Ascending aorta (tissue), 2 donors: ENCODE data around the gene ENOX1. TPM values are rescaled to one million over a fixed set of nuclear protein-coding genes. Genes with fewer than 3 reads are reported as not detected.

Experiments
- DNase-seq, 2 donors: peaks; one replicate each; pipeline ENCODE4 v3.0.0-alpha.2; 2019; ENCODE audit warnings: low spot score in 2 of 2
- H3K27ac ChIP-seq, 2 donors: fragments of 200-600 bp; sonication (generic); one replicate each; pipeline ENCODE4 v1.5.1; 2016 to 2017; ENCODE audit warnings: mild to moderate bottlenecking in 1 of 2
- H3K27me3 ChIP-seq: fragments of 200-600 bp; sonication (generic); one replicate; pipeline ENCODE4 v1.5.1; 2017
- H3K36me3 ChIP-seq, 2 donors: fragments of 200-600 bp; sonication (generic); one replicate each; pipeline ENCODE4 v1.5.1; 2016
- H3K4me1 ChIP-seq, 2 donors: fragments of 200-600 bp; sonication (generic); one replicate each; pipeline ENCODE4 v1.5.1; 2016 to 2017; ENCODE audit warnings: mild to moderate bottlenecking in 1 of 2
- H3K4me3 ChIP-seq, 2 donors: fragments of 200-600 bp; sonication (generic); one replicate each; pipeline ENCODE4 v1.5.1; 2016 to 2017; ENCODE audit warnings: mild to moderate bottlenecking in 1 of 2
- H3K9me3 ChIP-seq, 2 donors: fragments of 200-600 bp; sonication (generic); one replicate each; pipeline ENCODE4 v1.5.1; 2016
- intact Hi-C: fragments of 100-400 bp; cut with DNase I; formaldehyde crosslinking; loops from one replicate; pipeline ENCODE4 v1.15.1; 2023
- total RNA-seq: library from RNA; depleted of rRNA; stranded (reverse); fragments of >200 nt; gene quantifications from one replicate; pipeline ENCODE4 v1.1.0, GENCODE V29; 2016
- TF ChIP-seq, protein P1 (sequence below), 3 experiments: fragments of 200-600 bp in 2 of 3; fragments of 450-650 bp in 1 of 3; sonication (generic) in 2 of 3; IDR thresholded peaks; one replicate each; pipeline ENCODE4 v1.5.1; 2016 to 2019; ENCODE audit warnings: antibody characterized with exemption in 3 of 3, mild to moderate bottlenecking in 1 of 3, moderate library complexity in 1 of 3

The ENOX1 gene
- total RNA-seq, 1 donor from 2014 or later = 0.21 TPM

DNA sequence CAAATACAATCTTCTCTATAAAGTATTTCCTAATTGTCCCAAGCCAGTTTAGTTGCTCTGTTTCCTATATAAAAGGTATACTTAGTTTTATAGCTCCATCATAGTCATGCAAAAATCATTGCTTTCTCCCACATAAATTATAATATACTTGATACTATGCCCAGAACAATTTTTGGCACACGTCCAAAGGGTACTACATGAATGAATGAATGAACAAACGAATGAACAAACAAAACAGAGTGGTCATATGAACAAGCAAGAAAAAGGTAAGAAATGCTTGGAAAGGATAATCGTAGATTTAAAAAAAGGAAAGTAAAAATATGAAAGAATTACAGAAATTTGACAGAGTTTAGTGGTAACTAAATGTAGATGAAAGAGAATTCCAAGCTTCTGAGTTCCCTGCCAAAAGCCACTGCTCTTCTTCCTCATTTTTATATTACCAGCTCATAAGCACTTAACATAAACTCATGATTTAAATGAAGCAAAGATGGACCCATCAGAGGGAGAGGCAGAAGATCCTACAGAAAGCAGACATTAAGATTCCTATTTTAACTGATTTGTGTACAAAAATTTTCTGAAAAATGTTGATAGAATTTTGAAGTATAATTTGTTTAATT is 123.2 kb downstream of the ENOX1 start:
- Histone ChIP-seq H3K4me3 (no peak overlapping the region), H3K27me3 (no peaks in the 10 kb centered on the region), H3K4me1 (no peaks in the 10 kb centered on the region), H3K36me3 (no peaks in the 10 kb centered on the region), H3K27ac (no peak overlapping the region), H3K9me3 (no peaks in the 10 kb centered on the region)
- DNase-seq = no peak
- TF ChIP-seq, protein P1, sequence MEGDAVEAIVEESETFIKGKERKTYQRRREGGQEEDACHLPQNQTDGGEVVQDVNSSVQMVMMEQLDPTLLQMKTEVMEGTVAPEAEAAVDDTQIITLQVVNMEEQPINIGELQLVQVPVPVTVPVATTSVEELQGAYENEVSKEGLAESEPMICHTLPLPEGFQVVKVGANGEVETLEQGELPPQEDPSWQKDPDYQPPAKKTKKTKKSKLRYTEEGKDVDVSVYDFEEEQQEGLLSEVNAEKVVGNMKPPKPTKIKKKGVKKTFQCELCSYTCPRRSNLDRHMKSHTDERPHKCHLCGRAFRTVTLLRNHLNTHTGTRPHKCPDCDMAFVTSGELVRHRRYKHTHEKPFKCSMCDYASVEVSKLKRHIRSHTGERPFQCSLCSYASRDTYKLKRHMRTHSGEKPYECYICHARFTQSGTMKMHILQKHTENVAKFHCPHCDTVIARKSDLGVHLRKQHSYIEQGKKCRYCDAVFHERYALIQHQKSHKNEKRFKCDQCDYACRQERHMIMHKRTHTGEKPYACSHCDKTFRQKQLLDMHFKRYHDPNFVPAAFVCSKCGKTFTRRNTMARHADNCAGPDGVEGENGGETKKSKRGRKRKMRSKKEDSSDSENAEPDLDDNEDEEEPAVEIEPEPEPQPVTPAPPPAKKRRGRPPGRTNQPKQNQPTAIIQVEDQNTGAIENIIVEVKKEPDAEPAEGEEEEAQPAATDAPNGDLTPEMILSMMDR (IDR thresholded peaks at IDR 0.05) = no peak
- intact Hi-C loops = no loop called here

DNA sequence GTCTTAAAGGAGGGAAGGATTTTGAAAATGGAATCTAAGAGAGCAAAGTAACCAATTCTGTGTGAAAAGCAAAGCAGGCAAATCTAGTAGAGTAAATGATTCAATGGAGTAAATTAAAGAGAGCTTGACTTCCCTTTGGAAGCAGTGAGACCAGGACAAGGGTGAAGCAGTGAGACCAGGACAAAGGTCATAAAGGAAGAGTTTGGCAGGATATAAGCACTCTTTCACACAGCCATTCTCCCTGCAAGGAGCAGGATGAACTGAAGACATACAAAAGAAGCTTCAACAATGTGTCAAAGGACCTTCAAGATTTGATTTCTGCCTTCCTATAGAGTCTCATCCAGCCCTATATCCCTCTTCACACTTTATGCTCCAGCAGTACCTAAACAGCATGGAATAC is 123.8 kb downstream of the ENOX1 start:
- H3K27ac ChIP-seq = no peak overlapping the region
- H3K9me3 ChIP-seq = no peaks in the 10 kb centered on the region
- TF ChIP-seq, protein P1 (IDR thresholded peaks at IDR 0.05) = no peak
- no peak overlapping the region for H3K4me3 ChIP-seq
- no peaks in the 10 kb centered on the region for H3K27me3 ChIP-seq
- no peaks in the 10 kb centered on the region for H3K36me3 ChIP-seq
- H3K4me1 ChIP-seq = no peaks in the 10 kb centered on the region
- intact Hi-C loops = no loop called here
- no peak for DNase-seq

DNA sequence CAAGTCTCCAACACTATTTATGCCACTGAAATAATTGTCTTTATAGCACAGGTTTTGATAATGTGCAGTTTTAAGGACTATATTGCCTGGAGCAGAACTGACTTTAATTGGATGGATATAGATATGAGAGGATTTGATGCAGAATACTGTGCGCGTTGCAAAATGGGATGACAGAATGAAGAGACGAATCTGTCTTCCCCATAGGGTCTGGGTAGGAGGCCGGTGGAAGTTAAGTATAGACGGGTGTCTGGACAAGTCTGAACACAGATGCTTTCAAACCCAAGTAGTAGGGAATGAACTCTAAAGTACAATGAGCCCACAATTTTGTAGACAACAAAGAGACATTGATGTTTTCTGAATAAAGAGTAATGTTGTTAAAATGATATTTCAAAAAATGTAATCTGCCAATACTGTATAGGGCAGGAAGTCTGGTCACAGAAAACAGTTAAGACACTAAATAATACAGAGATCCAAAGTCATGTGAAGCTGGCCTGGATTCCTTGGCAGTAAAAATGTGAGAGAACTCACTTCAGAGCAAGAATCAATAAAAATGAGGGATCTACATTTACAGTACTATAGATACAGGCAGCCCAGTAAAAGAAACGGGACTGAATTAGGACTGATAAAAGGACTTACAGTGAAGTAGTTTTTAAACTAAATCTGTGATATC is 125.5 kb downstream of the ENOX1 start:
- H3K27me3 ChIP-seq = no peaks in the 10 kb centered on the region
- DNase-seq = no peak
- no peaks in the 10 kb centered on the region for H3K4me1 ChIP-seq
- intact Hi-C loops = no loop called here
- no peaks in the 10 kb centered on the region for H3K9me3 ChIP-seq
- TF ChIP-seq, protein P1 (IDR thresholded peaks at IDR 0.05) = no peak
- no peak overlapping the region for H3K4me3 ChIP-seq
- H3K27ac ChIP-seq = no peak overlapping the region
- no peaks in the 10 kb centered on the region for H3K36me3 ChIP-seq

DNA sequence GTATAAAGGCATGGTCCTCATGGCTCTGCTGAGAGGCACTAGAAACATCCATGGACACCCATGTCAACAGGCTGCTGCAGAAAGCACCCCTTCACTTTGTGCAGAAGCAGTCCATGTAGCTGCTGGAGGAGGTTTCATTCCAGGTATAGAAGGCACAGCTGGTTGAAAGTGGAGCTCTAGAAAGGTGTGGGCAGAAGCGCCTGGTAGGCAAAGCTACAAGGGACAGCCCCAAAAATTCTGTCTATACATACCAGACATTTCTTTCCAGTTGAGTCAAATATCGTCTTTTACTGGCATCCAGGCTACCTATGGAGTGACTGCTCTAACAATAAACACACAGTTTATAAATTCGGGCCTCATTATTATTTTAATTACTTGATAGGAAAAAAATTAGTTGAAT is 129.3 kb downstream of the ENOX1 start:
- no peak overlapping the region for H3K27ac ChIP-seq
- no peak for DNase-seq
- intact Hi-C loops = no loop called here
- H3K9me3 ChIP-seq = no peaks in the 10 kb centered on the region
- no peaks in the 10 kb centered on the region for H3K36me3 ChIP-seq
- TF ChIP-seq, protein P1 (IDR thresholded peaks at IDR 0.05) = no peak
- H3K4me1 ChIP-seq = no peaks in the 10 kb centered on the region
- H3K27me3 ChIP-seq = no peaks in the 10 kb centered on the region
- H3K4me3 ChIP-seq = no peak overlapping the region

DNA sequence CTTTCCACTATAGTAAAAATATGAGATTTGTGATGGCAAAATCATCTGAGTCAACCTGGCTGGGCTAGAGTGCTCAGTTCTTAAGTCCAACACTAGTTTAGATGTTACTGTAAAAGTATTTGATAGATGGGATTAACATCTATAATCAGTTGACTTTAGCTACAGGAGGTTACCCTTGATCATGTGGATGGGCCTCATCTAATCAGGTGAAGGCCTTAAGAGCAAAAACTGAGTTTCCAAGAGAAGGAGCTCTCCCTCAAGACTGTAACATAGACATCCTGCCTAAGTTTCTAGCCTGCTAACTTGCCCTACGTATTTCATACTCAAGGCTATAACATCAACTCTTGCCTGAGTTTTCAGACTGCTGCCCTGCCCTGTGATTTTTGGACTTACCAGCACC is 132.8 kb downstream of the ENOX1 start:
- Histone ChIP-seq H3K4me3 (no peak overlapping the region), H3K27ac (no peak overlapping the region), H3K4me1 (no peaks in the 10 kb centered on the region), H3K9me3 (no peaks in the 10 kb centered on the region), H3K27me3 (no peaks in the 10 kb centered on the region), H3K36me3 (no peaks in the 10 kb centered on the region)
- TF ChIP-seq, protein P1 (IDR thresholded peaks at IDR 0.05) = no peak
- no peak for DNase-seq
- intact Hi-C loops = no loop called here
